GM21515 (cell line): ENCODE data around the gene PIEZO2.

Source experiments
- ATAC-seq: cut with Tn5 transposase; IDR thresholded peaks from one replicate; pipeline ENCODE4 v1.9.1; 2021; ENCODE audit not compliant: unreplicated experiment

PIEZO2 gene

GRCh38 chr18:10755855-10756254 lies 393.5 kb downstream of the PIEZO2 start:
- no peak for ATAC-seq

GRCh38 chr18:10754128-10754527 lies 395.2 kb downstream of the PIEZO2 start:
- ATAC-seq: no peak

GRCh38 chr18:10752382-10752781 lies 397.0 kb downstream of the PIEZO2 start:
- ATAC-seq: no peak

GRCh38 chr18:10751653-10752052 lies 397.7 kb downstream of the PIEZO2 start:
- ATAC-seq: no peak

GRCh38 chr18:10750191-10751035 lies 399.0 kb downstream of the PIEZO2 start:
- ATAC-seq: no peak

- no peak for ATAC-seq
Measured at GRCh38 chr18:10748641-10749040, 400.7 kb downstream of the PIEZO2 start.

GRCh38 chr18:10745971-10746370 lies 403.4 kb downstream of the PIEZO2 start:
- ATAC-seq: no peak

GRCh38 chr18:10745219-10745618 lies 404.1 kb downstream of the PIEZO2 start:
- no peak for ATAC-seq

- ATAC-seq: no peak
Measured at GRCh38 chr18:10743766-10744165, 405.6 kb downstream of the PIEZO2 start.

- no peak for ATAC-seq
Measured at GRCh38 chr18:10739152-10739551, 410.2 kb downstream of the PIEZO2 start.

GRCh38 chr18:10736984-10737383 lies 412.4 kb downstream of the PIEZO2 start:
- no peak for ATAC-seq

- ATAC-seq: no peak
Measured at GRCh38 chr18:10732990-10733389, 416.4 kb downstream of the PIEZO2 start.

- no peak for ATAC-seq
Measured at GRCh38 chr18:10727477-10727876, 421.9 kb downstream of the PIEZO2 start.

- no peak for ATAC-seq
Measured at GRCh38 chr18:10726198-10727068, 422.9 kb downstream of the PIEZO2 start.

- ATAC-seq: no peak
Measured at GRCh38 chr18:10724666-10725065, 424.7 kb downstream of the PIEZO2 start.

GRCh38 chr18:10723496-10723895 lies 425.9 kb downstream of the PIEZO2 start:
- no peak for ATAC-seq

GRCh38 chr18:10718809-10719208 lies 430.6 kb downstream of the PIEZO2 start:
- ATAC-seq: no peak

GRCh38 chr18:10715791-10716190 lies 433.6 kb downstream of the PIEZO2 start:
- no peak for ATAC-seq

GRCh38 chr18:10713409-10713808 lies 436.0 kb downstream of the PIEZO2 start:
- ATAC-seq: no peak

- ATAC-seq: no peak
Measured at GRCh38 chr18:10707294-10707693, 442.1 kb downstream of the PIEZO2 start.

GRCh38 chr18:10705786-10706185 lies 443.6 kb downstream of the PIEZO2 start:
- no peak for ATAC-seq

- ATAC-seq: no peak
Measured at GRCh38 chr18:10705291-10705690, 444.1 kb downstream of the PIEZO2 start.
